ENCODE data around the gene S100A5. TPM values are rescaled to one million over a fixed set of nuclear protein-coding genes. Genes with fewer than 3 reads are reported as not detected.

Gene S100A5
- total RNA-seq, 1 experiment from 2014 or later, result not detected

- H3K27ac ChIP-seq, result no peak within 1 kb of the TSS
- DNase-seq, result peak; percentile 85 to 88
- no peak within 1 kb of the TSS for H3K4me3 ChIP-seq
- H3K36me3 ChIP-seq, result no peaks in the 10 kb centered on the region
- no peaks in the 10 kb centered on the region for H3K27me3 ChIP-seq
- H3K4me1 ChIP-seq, result peaks cover 17% of the 10 kb centered on the region
- no peaks in the 10 kb centered on the region for H3K9me3 ChIP-seq (replicated peaks)
Measured at GRCh38 chr1:153545067-153546055, 4.6 kb upstream of the S100A5 start, which contains the start of gene S100A4. Gene S100A4 (minus strand): TSS chr1:153545806. CDS start chr1:153544794, 1,012 bp downstream.

DNA sequence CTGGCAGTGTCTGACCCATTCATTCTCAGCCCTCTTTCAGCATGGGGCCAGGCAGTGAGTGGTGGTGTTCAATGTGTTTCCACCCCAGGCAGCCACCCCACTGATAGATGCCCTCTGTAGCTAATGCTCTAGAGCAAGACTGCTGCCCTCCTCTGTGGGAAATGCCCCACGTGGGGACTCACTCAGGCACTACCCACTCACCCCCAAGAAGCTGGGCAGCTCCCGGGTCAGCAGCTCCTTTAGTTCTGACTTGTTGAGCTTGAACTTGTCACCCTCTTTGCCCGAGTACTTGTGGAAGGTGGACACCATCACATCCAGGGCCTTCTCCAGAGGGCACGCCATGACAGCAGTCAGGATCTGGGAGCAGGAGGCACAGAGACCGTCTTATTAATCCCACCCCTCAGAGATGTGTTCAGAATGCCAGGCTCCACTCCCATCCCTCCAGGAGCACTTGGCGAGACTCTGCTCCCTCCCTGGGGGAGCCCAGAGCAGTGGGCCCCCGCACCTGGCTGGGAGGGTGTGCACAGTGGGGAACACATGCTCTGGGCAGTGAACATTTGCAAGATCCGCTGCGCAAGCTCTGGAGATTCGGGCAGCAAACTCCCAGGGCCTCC lies 3.8 kb upstream of the S100A5 start:
- H3K4me3 ChIP-seq, result no peak overlapping the region
- H3K9me3 ChIP-seq (replicated peaks), result no peaks in the 10 kb centered on the region
- H3K36me3 ChIP-seq, result no peaks in the 10 kb centered on the region
- no peaks in the 10 kb centered on the region for H3K27me3 ChIP-seq
- no peak for DNase-seq
- peaks cover 18% of the 10 kb centered on the region for H3K4me1 ChIP-seq
- no peak overlapping the region for H3K27ac ChIP-seq

DNA sequence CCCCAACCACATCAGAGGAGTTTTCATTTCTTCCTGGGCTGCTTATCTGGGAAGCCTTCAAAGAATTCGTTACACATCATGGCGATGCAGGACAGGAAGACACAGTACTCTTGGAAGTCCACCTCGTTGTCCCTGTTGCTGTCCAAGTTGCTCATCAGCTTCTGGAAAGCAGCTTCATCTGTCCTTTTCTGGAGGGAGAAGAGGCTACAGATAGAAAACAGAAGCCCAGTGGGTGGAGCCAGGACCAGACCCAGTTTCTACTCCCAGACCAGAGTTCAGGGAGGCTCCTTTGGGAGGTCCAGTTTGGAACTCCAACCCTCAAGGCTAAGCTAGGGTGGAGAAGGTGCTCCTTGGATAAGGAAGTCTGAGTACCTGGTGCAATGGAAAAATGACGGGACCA lies 3.0 kb upstream of the S100A5 start:
- Histone ChIP-seq H3K27me3 (no peaks in the 10 kb centered on the region), H3K27ac (no peak overlapping the region), H3K9me3 (replicated peaks) (no peaks in the 10 kb centered on the region), H3K4me3 (no peak overlapping the region), H3K4me1 (peaks cover 9% of the 10 kb centered on the region; the same call in 1 of the 2 replicates), H3K36me3 (no peaks in the 10 kb centered on the region)
- DNase-seq, result no peak

DNA sequence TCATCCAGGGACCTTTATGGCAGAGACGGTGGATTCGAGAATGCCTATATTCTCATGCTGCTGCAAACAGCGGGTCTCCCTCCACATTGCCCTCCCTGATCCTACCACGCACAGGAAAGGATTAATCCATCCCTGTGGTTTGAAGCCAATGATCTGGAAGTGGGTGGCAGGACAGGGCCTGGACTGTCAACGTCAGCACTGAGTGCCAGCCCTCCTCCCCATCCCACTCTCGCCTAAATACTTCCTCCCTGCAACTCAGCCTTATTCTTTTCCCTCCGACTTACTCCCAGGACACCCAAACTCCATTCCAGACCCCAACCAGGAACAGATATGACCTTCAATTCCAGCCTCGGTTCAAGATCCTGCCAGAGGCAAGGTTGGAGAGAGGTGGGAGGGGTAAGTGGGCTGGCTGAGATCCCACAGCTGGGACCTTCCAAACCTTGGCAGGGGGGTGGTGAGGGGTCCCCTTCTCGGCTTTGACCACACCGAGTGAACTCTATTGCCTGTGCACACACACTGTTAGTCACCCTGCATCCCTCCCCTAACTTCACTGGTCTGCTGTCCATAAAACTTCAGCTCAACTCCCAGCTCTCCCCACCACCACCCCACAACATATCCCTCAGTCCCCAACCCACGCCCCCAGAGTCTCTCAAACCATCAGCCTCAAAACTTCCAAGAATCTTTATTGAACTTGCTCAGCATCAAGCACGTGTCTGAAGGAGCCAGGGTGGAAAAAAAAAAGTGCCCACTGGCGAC lies 2.4 kb upstream of the S100A5 start:
- Histone ChIP-seq H3K27me3 (no peaks in the 10 kb centered on the region), H3K36me3 (no peaks in the 10 kb centered on the region), H3K4me3 (no peak overlapping the region), H3K4me1 (peaks cover 7% of the 10 kb centered on the region; the same call in 1 of the 2 replicates), H3K27ac (no peak overlapping the region), H3K9me3 (replicated peaks) (no peaks in the 10 kb centered on the region)
- DNase-seq, result no peak

DNA sequence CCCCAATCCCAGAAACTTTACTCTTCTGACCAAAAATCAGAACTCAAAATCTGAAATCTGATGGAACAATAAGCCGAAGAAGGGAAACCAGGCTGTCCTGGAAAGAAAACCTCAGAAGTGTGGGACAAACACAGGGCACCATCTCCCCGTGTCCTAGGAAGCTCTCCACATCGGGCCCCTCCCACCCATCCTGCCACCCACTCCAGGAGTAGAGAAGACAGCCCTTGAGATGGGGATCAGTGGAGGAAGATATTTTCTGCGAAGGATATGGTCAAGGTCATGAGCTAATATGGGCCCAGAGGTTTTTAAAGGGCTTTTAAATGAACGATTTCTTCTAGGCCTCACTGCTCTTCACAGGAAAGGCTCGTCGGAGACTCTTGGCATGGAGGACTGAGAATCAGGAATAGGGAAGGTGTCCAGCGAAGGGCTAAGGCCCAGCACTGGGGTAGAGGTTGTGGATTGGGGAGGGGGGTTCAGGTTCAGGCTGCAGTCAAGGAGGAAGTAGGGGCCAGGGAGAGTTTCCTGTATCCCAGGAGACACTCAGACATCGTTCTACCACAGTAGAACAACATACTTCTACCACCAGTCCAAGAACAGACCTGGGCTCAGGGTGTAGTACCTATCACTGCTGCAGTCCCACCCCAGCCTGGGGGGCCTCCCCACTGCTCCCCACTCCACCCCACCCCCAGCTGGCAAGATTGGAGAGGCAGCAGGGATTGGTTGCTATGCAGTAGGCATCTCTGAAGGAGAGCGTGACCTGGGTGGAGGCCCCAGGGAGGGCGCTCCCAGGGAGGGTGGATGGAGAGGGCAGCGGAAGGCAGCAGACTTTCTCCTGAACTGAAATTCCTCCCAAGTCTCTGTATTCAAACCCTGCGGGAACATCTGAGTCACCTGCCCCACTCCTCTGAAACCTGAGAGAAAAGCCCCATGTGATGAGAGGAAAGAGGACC lies 1.2 kb upstream of the S100A5 start:
- Histone ChIP-seq H3K27me3 (no peaks in the 10 kb centered on the region), H3K36me3 (no peaks in the 10 kb centered on the region)

GRCh38 chr1:153539395-153540093 lies 1.2 kb downstream of the S100A5 start:
- H3K4me1 ChIP-seq, result peaks cover 18% of the 10 kb centered on the region

More for the DNA sequence above, 1.2 kb upstream of the S100A5 start:
- DNase-seq, result no peak
- no peak overlapping the region for H3K4me3 ChIP-seq
- H3K9me3 ChIP-seq (replicated peaks), result no peaks in the 10 kb centered on the region
- peaks cover 9% of the 10 kb centered on the region for H3K4me1 ChIP-seq
- H3K27ac ChIP-seq, result no peak overlapping the region

GRCh38 chr1:153538315-153538821 lies 2.4 kb downstream of the S100A5 start:
- H3K36me3 ChIP-seq, result no peaks in the 10 kb centered on the region
- no peak for DNase-seq
- peaks cover 30% of the 10 kb centered on the region for H3K4me1 ChIP-seq
- H3K9me3 ChIP-seq (replicated peaks), result no peaks in the 10 kb centered on the region
- no peaks in the 10 kb centered on the region for H3K27me3 ChIP-seq
- H3K27ac ChIP-seq, result no peak overlapping the region
- H3K4me3 ChIP-seq, result no peak overlapping the region

More at GRCh38 chr1:153539395-153540093, 1.2 kb downstream of the S100A5 start:
- Histone ChIP-seq H3K36me3 (no peaks in the 10 kb centered on the region), H3K27ac (no peak overlapping the region), H3K4me3 (no peak overlapping the region), H3K27me3 (no peaks in the 10 kb centered on the region), H3K9me3 (replicated peaks) (no peaks in the 10 kb centered on the region)
- no peak for DNase-seq

GRCh38 chr1:153537376-153537730 lies 3.4 kb downstream of the S100A5 start:
- Histone ChIP-seq H3K4me3 (no peak overlapping the region), H3K4me1 (peaks cover 35% of the 10 kb centered on the region), H3K27ac (no peak overlapping the region), H3K27me3 (no peaks in the 10 kb centered on the region), H3K9me3 (replicated peaks) (no peaks in the 10 kb centered on the region), H3K36me3 (no peaks in the 10 kb centered on the region)
- no peak for DNase-seq

GRCh38 chr1:153536671-153537375 lies 3.9 kb downstream of the S100A5 start:
- no peak for DNase-seq
- Histone ChIP-seq H3K27me3 (no peaks in the 10 kb centered on the region), H3K9me3 (replicated peaks) (no peaks in the 10 kb centered on the region), H3K27ac (peak overlapping the region; percentile 60), H3K4me3 (peak overlapping the region; percentile 68), H3K4me1 (peaks cover 39% of the 10 kb centered on the region), H3K36me3 (no peaks in the 10 kb centered on the region)

- Histone ChIP-seq H3K27ac (peak overlapping the region; percentile 61), H3K9me3 (replicated peaks) (no peaks in the 10 kb centered on the region), H3K4me1 (peaks cover 39% of the 10 kb centered on the region), H3K4me3 (peak overlapping the region; percentile 68), H3K27me3 (no peaks in the 10 kb centered on the region), H3K36me3 (no peaks in the 10 kb centered on the region)
- DNase-seq, result peak; percentile 78 to 80
Measured at GRCh38 chr1:153536012-153536670, 4.6 kb downstream of the S100A5 start.

GRCh38 chr1:153535242-153536011 lies 5.3 kb downstream of the S100A5 start, which contains the start of gene S100A6:
Gene S100A6 (minus strand): TSS chr1:153535991. CDS start chr1:153535339, 652 bp downstream.
- H3K36me3 ChIP-seq, result no peaks in the 10 kb centered on the region
- H3K9me3 ChIP-seq (replicated peaks), result no peaks in the 10 kb centered on the region
- H3K4me3 ChIP-seq, result peak within 1 kb of the TSS; percentile 68
- DNase-seq, result no peak
- H3K27me3 ChIP-seq, result no peaks in the 10 kb centered on the region
- peaks cover 37% of the 10 kb centered on the region for H3K4me1 ChIP-seq
- H3K27ac ChIP-seq, result peak within 1 kb of the TSS; percentile 61

DNA sequence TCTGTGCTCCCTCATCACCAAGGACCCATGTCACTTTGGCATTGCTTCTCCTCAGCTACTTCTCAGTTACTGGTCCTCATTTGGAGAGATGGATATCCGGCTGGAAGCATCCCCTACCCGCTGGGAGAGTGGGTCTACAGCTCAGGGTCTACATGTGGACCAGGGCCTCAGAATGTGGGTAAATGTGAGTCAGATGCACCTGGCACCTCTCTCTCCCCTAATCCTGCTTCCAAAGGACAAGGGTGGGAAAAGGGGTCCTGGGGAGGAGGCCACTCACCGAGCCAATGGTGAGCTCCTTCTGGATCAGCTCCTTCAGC lies 5.9 kb downstream of the S100A5 start:
- peaks cover 35% of the 10 kb centered on the region for H3K4me1 ChIP-seq
- H3K27ac ChIP-seq, result no peak overlapping the region
- H3K36me3 ChIP-seq, result no peaks in the 10 kb centered on the region
- H3K9me3 ChIP-seq (replicated peaks), result no peaks in the 10 kb centered on the region
- DNase-seq, result no peak
- peak overlapping the region; percentile 68; the same call in 1 of the 2 replicates for H3K4me3 ChIP-seq
- H3K27me3 ChIP-seq, result no peaks in the 10 kb centered on the region
